HG03575 (cell line): ENCODE measurements around the gene OSBPL8.
"Not testable (repeated sequence)": the region's sequence is repeated elsewhere in the genome, so short reads cannot be mapped to it uniquely, and the experiment has no call there.

Experiments used
- ATAC-seq: cut with Tn5 transposase; IDR thresholded peaks from one replicate; pipeline ENCODE4 v1.9.1; 2021; ENCODE audit not compliant: unreplicated experiment, insufficient number of reproducible peaks, low FRiP score; ENCODE audit errors: extremely low read depth

Gene OSBPL8

DNA sequence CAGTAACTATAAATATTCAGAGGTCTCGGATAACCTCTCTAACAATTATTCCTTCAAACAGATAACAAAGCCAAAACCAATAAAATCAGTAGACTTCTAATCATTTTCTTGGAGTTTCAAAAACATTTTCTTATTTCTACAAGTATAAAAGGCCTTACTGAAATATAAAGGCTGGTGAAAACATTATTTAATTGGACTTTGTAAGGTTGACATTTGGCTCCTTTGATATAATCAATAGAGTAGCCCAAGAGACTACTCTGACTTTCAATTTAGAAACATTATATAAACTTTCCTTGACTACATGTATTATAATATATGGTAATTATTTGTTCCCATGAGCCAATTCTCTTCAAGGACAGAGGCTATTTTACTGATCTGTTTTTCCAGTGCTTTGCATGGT lies 68.3 kb downstream of the OSBPL8 start:
- ATAC-seq = no peak

DNA sequence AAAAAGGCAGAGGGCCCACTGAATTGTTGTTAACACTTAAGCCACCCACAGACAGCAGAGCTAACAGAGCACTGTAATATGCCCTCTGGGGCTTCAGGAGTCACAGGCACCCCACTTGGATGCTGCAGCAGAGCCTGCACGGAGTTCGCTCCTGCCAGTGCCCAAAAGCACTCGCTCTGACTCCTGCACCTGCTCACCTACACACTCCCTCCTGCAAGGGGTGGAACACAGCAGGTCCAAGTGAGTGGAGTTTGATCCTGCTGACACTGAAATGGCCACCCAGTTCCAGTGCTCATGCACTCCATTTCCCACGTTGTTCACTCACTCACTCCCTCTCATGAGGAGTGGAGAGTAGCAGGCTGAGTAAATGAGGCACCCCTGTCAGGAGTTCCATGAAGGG lies 68.8 kb downstream of the OSBPL8 start:
- ATAC-seq = no peak

- ATAC-seq = no peak
These were observed 69.8 kb downstream of the OSBPL8 start for GRCh38 chr12:76489737-76490136.

- ATAC-seq = no peak
These were observed 73.6 kb downstream of the OSBPL8 start for GRCh38 chr12:76486011-76486410.

DNA sequence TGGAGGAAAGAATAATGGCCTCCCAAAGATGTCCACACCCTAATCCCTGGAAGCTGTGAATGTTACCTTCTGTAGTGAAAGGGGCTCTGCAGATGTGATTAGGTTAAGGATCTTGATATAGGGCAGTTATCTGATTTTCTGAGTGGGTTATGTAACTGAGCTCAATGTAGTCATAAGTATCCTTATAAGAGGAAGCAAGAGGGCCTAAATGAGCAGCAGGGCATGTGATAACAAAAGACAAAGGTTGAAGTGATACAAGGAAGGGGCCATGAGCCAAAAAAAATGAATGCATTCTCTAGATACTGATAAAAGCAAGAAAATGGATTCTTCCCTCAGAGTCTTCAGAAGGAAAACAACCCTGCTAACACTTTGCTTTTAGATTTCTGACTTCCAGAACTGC lies 78.8 kb downstream of the OSBPL8 start:
- no peak for ATAC-seq

DNA sequence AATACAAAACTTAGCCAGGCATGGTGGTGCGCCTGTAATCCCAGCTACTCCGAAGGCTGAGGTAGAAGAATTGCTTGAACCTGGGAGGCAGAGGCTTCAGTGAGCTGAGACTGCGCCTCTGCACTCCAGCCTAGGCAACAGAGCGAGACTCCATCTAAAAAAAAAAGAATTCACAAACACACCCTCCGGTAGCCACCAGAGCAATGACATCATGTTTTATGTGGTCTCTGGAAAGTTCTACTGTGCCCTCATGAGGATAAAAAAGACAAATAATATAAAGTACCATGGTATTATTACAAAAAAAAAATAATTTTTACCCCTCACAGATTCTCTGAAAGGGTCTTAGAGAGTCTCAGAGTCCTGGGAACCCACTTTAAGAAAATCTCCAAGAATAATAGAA lies 81.5 kb downstream of the OSBPL8 start:
- ATAC-seq = no peak

DNA sequence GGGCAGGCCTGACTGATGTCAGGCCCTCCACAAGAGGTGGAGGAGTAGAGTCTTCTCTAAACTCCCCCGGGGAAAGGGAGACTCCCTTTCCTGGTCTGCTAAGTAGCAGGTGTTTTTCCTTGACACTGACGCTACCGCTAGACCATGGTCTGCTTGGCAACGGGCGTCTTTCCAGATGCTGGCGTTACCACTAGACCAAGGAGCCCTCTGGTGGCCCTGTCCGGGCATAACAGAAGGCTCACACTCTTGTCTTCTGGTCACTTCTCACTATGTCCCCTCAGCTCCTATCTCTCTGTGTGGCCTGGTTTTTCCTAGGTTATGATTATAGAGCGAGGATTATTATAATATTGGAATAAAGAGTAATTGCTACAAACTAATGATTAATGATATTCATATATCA lies 86.7 kb downstream of the OSBPL8 start:
- not testable (repeated sequence) for ATAC-seq

GRCh38 chr12:76471579-76471978 lies 88.0 kb downstream of the OSBPL8 start:
- no peak for ATAC-seq

GRCh38 chr12:76470028-76470939 lies 89.3 kb downstream of the OSBPL8 start:
- ATAC-seq = peak; percentile 94

DNA sequence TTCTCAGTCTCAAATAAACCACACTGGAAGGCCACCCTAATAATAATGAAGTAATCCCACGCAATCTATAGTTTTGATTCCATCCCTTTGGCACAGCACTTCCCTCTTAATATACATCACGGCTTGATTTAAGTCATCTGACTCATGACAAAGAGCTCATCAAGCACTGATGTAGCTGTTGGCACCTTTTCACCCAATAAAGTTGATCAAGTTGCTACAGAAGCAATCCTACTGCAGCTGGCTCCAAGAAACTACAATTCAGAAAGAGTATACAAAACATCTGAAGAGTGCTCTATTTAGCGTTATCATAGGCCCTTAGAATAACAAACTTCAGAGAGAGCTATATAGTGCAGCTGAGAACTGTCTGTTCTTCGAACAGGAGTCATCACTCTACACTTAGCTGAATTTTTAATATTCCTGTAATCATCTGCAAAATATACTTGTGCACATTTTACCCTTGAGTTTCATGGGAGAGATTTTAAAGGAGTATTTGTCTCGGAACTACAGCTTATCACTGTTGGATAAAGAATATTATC lies 94.9 kb downstream of the OSBPL8 start:
- no peak for ATAC-seq

- no peak for ATAC-seq
These were observed 96.8 kb downstream of the OSBPL8 start for GRCh38 chr12:76462668-76463224.

DNA sequence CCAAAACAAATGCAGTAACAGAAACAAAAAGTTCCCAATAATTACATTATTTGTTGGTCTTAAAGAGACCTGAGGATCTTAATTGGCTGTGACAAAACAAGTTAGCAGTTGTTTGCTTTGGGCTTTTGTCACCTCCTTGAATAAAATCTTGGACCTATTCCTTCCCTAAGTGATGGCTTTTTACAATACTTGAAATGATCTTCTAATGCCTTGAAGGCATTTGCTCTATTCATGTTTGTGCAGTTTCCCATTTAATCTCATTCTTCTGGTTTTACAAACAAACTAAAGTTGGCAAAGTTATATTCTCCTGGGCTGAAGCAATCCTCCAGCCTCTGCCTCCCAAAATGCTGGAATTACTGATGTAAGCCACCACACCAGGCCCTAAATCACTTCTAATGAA lies 98.8 kb downstream of the OSBPL8 start:
- ATAC-seq = no peak

GRCh38 chr12:76457818-76458217 lies 101.8 kb downstream of the OSBPL8 start:
- ATAC-seq = no peak

GRCh38 chr12:76457010-76457409 lies 102.6 kb downstream of the OSBPL8 start:
- no peak for ATAC-seq

DNA sequence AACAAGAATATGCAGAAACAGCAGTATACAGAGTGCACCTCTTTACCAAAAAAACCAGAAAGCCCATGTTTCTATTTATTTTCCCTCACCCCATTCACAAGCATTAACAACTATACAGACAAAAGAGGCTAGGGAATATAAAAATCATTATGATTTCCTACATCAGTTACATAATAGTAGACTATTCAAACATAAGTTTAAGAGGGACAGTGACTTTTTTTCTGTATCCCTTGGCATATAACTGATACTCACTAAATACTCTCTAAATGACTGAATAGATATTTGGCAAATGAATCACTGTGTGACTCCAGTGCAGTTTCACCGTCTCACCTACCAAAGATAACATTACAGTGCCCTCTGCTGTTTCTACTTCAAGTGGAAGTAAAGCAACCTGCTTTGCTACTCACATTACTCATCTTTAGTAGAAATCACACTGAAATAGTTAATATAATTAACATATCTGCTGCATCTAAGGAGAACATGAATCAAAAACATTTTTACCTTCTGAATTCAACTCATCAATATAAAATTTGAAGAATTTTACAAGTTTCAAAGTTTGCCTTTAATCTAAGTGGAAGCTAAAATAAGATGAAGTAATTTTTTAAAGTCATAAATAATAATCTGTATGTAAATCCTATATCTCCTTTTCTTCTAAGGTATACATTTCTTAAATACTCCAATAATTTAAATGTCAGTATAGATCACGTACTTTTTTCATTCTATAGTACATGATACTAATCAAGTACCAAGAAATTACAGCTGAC lies 103.8 kb downstream of the OSBPL8 start:
- ATAC-seq = peak; percentile 82

GRCh38 chr12:76451528-76451927 lies 108.0 kb downstream of the OSBPL8 start:
- ATAC-seq = no peak

DNA sequence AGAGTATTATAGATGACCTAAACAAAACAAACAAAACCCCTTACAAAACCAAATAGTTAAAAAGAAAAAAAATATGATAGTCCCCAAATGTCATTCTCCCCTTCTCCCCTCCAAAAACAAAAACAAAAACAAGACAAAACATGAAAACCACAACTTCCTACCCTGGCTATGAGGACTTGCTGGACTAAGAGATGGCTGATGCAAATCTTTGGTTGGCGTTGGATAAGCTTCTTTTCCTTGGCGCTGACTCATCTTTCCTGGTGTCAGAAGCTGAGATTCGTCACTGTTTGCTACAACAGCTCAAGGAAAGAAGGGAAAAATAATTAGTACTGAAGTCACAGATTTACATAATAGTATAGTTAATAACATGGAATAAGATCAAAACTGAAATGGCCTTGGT lies 108.9 kb downstream of the OSBPL8 start:
- ATAC-seq = no peak

DNA sequence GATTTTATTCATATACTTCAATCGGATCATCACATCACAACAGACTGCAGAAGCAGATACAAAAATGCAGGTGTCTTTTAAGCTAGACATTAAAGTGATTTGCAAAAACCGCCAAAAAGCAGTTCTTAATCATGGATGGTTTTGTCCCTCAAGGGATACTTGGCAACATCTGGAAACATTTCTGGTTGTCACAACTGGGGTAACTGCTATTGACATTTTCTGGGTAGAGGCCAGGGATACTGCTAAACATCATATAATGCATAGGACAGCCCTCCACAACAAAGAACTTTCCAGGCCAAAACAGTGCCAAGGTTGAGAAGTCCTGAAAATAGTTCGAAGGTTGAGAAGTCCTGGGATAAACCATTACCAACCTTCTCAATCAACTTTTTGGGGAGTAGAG lies 109.6 kb downstream of the OSBPL8 start:
- ATAC-seq = no peak

DNA sequence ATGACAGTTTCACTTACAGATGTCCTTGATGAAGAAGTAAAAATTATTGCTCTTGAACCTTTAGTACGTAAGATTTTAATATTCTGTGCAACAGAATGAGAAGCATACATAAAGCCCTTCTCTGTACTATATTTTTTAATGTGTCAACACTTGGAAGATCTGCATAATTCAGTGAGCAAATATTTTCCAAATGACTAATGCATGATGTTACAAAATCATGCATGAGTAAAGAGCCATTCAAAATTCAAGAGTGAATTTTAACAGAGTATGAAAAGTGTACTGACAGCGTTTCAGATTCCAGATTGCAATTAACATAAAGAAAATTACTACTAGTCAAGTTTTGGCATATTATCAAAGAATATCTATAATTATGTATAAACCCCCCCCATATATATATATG lies 110.0 kb downstream of the OSBPL8 start:
- no peak for ATAC-seq

- ATAC-seq = no peak
These were observed 110.6 kb downstream of the OSBPL8 start for GRCh38 chr12:76449016-76449415.
